IPS DF 19.7 (cell line): ENCODE data around the gene CCDC77.

Experiments used
- DNase-seq: peaks from one replicate; pipeline ENCODE4 v3.0.0-alpha.2; 2013; ENCODE audit warnings: low read depth, low spot score

Gene CCDC77

GRCh38 chr12:480831-481816 is 79.7 kb downstream of the CCDC77 start:
- DNase-seq = no peak

- DNase-seq = no peak
Observed at GRCh38 chr12:482061-482460, 80.6 kb downstream of the CCDC77 start.

GRCh38 chr12:484096-484495 is 82.7 kb downstream of the CCDC77 start:
- no peak for DNase-seq

GRCh38 chr12:490260-490659 is 88.8 kb downstream of the CCDC77 start:
- no peak for DNase-seq
